Activated CD8-positive, alpha-beta T cell treated with anti-CD3 and anti-CD28 coated beads for 36 hours (primary cell): ENCODE data around the gene SSBP1. TPM values are rescaled to one million over a fixed set of nuclear protein-coding genes. Genes with fewer than 3 reads are reported as not detected.

Experiments used
- ATAC-seq: fragments of 200-7000 bp; cut with Tn5 transposase; one replicate; pipeline ENCODE4 v1.10.0; 2021; ENCODE audit warnings: mild to moderate bottlenecking, moderate library complexity
- CTCF ChIA-PET: fragments of 350-600 bp; sonication (Branson Sonifier 250); formaldehyde crosslinking; loops from one replicate; lab custom pipeline; 2021; ENCODE audit warnings: antibody characterized with exemption; lab: Charles Lee
- POLR2A ChIA-PET: fragments of 350-600 bp; sonication (Branson Sonifier 250); formaldehyde crosslinking; loops from one replicate; lab custom pipeline; 2021; ENCODE audit warnings: antibody characterized with exemption; lab: Charles Lee
- DNase-seq: peaks from one replicate; pipeline ENCODE4 v3.0.0-alpha.2; 2020
- H3K27ac Mint-ChIP-seq: one replicate; pipeline ENCODE4 v1.8.0; 2021; ENCODE audit warnings: mild to moderate bottlenecking, mixed read lengths
- H3K27me3 Mint-ChIP-seq: one replicate; pipeline ENCODE4 v1.8.0; 2021; ENCODE audit warnings: mixed read lengths
- H3K36me3 Mint-ChIP-seq: one replicate; pipeline ENCODE4 v1.8.0; 2021; ENCODE audit warnings: low read depth, mixed read lengths
- H3K4me1 Mint-ChIP-seq: one replicate; pipeline ENCODE4 v1.8.0; 2021; ENCODE audit warnings: low read depth, mixed read lengths
- H3K4me3 Mint-ChIP-seq: one replicate; pipeline ENCODE4 v1.8.0; 2021; ENCODE audit warnings: mild to moderate bottlenecking, moderate library complexity, mixed read lengths
- H3K9me3 Mint-ChIP-seq: one replicate; pipeline ENCODE4 v1.8.0; 2021; ENCODE audit warnings: mixed read lengths
- intact Hi-C: fragments of 100-400 bp; cut with micrococcal nuclease; formaldehyde crosslinking; loops from one replicate; pipeline ENCODE4 v1.10.0; 2022
- total RNA-seq, 2 experiments: library from RNA; stranded (reverse); gene quantifications; one replicate each; pipeline ENCODE4 v1.2.3, GENCODE V29; 2021
- TF ChIP-seq, protein P1 (sequence below): fragments of 200-600 bp; IDR thresholded peaks from one replicate; pipeline ENCODE4 v1.8.0; 2022; ENCODE audit warnings: antibody characterized with exemption, mild to moderate bottlenecking

The SSBP1 gene
- total RNA-seq, 2 experiments from 2014 or later = 247 to 249 TPM

DNA sequence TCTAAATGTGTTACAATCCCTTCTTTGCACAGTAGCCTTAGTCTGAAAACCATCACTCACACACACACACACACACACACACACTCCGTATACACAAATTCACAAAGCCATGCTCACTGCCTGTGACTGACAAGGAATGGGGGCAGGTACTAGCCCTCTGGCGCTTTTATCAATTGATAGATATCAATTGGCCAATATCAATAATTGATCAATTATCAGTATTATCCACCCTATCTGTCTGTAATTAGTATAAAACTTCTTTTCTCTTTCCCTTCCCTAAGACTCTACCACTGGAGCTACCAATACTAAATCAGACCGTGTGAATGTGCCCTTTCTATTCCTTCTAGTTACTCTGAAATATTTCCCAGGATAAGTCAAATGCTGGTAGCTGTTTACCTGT lies 38.3 kb upstream of the SSBP1 start:
- no peak for ATAC-seq
- POLR2A ChIA-PET = interaction anchor here (1.6 to 3.3 kb wide), 2 partner anchors 38 kb away, joined by 4 to 13 read pairs; partner anchors contain the start of gene SSBP1

DNA sequence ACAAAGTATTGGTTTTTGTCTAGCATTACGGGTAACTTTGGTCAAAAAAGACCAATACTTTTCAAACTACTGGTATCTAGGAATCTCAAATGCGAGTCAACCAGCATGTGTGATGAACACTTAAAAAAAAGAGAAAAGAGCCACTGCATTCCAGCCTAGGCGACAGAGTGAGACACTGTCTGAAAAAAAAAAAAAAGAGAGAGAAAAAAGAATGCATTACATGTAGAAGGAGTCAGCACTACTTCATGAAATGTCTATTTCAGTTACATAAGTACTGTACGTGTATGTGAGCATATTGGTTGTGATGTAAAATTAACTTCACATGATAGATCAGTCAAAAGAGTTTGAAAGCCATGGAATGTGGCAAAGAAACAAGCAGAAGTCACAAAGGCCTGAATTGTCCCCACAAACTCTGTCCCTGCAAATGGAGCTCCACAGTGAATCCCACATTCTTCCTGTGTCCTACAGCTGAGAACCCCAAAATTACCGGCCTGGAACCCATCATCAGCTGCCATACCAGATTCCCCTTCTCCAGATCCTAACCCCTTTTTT lies 37.8 kb upstream of the SSBP1 start:
- ATAC-seq (no peak), DNase-seq (no peak)
- intact Hi-C loops = no loop called here
- Mint-ChIP-seq H3K9me3 (no peaks in the 10 kb centered on the region), H3K36me3 (peaks cover 2% of the 10 kb centered on the region), H3K4me1 (peaks cover 53% of the 10 kb centered on the region), H3K27ac (peak overlapping the region; percentile 49), H3K4me3 (peak overlapping the region; percentile 71), H3K27me3 (peaks cover 2% of the 10 kb centered on the region)
- POLR2A ChIA-PET = interaction anchor here (1.1 to 3.3 kb wide), 5 partner anchors 10 to 54 kb away, joined by 3 to 13 read pairs (median 3); partner anchors contain the start of gene SSBP1
- CTCF ChIA-PET = interaction anchor here (1.3 to 4.5 kb wide), 4 partner anchors 10 to 85 kb away, joined by 4 to 28 read pairs (median 14); partner anchors contain the start of gene SSBP1
- TF ChIP-seq, protein P1, sequence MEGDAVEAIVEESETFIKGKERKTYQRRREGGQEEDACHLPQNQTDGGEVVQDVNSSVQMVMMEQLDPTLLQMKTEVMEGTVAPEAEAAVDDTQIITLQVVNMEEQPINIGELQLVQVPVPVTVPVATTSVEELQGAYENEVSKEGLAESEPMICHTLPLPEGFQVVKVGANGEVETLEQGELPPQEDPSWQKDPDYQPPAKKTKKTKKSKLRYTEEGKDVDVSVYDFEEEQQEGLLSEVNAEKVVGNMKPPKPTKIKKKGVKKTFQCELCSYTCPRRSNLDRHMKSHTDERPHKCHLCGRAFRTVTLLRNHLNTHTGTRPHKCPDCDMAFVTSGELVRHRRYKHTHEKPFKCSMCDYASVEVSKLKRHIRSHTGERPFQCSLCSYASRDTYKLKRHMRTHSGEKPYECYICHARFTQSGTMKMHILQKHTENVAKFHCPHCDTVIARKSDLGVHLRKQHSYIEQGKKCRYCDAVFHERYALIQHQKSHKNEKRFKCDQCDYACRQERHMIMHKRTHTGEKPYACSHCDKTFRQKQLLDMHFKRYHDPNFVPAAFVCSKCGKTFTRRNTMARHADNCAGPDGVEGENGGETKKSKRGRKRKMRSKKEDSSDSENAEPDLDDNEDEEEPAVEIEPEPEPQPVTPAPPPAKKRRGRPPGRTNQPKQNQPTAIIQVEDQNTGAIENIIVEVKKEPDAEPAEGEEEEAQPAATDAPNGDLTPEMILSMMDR = no peak

More for the DNA sequence above, 38.3 kb upstream of the SSBP1 start:
- H3K9me3 Mint-ChIP-seq = no peaks in the 10 kb centered on the region
- H3K36me3 Mint-ChIP-seq = peaks cover 2% of the 10 kb centered on the region
- intact Hi-C loops = no loop called here
- DNase-seq = no peak
- CTCF ChIA-PET = interaction anchor here (1.2 to 4.5 kb wide), 3 partner anchors 10 to 45 kb away, joined by 4 to 23 read pairs (median 4); partner anchors contain the start of gene SSBP1
- TF ChIP-seq, protein P1 = no peak
- H3K27ac Mint-ChIP-seq = no peak overlapping the region
- peak overlapping the region; percentile 71 for H3K4me3 Mint-ChIP-seq
- peaks cover 53% of the 10 kb centered on the region for H3K4me1 Mint-ChIP-seq
- peaks cover 2% of the 10 kb centered on the region for H3K27me3 Mint-ChIP-seq

DNA sequence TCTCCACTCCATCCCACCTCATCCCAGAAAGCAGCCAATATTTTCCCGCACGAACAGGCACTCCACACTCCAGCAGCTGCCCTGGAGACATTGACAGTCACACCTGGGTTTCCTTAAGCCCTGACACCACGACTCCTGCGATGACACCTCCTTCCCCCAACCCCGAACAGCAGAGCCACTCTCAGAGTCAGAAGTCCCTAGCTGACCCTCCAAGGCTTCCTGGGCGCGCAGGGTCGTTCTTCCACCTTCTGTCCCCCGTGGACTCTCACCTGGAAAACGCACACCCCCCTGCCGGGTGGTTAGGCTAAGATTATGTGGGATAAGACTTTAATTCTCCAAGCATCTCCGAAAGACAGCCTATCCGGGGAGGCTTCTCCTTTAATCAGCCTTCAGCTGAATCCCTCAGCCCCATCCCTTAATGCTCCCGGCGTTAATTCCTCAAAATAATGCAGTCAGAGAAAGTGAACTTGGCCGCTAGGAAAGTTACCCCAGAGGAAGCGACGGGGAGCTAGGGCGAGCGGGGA lies 37.2 kb upstream of the SSBP1 start:
- peak; percentile 26 for DNase-seq
- ChIA-PET POLR2A (interaction anchor here (0.8 to 3.3 kb wide), 7 partner anchors 9 to 774 kb away, joined by 3 to 13 read pairs (median 3); partner anchors contain the start of gene SSBP1), CTCF (interaction anchor here (1.0 to 4.5 kb wide), 5 partner anchors 11 to 85 kb away, joined by 4 to 28 read pairs (median 6); partner anchors contain the start of gene SSBP1)
- TF ChIP-seq, protein P1 = no peak
- ATAC-seq = no peak
- Mint-ChIP-seq H3K4me3 (peak overlapping the region; percentile 71), H3K27ac (peak overlapping the region; percentile 49), H3K27me3 (peaks cover 2% of the 10 kb centered on the region), H3K9me3 (no peaks in the 10 kb centered on the region), H3K4me1 (peaks cover 50% of the 10 kb centered on the region), H3K36me3 (peaks cover 2% of the 10 kb centered on the region)
- intact Hi-C loops = no loop called here

DNA sequence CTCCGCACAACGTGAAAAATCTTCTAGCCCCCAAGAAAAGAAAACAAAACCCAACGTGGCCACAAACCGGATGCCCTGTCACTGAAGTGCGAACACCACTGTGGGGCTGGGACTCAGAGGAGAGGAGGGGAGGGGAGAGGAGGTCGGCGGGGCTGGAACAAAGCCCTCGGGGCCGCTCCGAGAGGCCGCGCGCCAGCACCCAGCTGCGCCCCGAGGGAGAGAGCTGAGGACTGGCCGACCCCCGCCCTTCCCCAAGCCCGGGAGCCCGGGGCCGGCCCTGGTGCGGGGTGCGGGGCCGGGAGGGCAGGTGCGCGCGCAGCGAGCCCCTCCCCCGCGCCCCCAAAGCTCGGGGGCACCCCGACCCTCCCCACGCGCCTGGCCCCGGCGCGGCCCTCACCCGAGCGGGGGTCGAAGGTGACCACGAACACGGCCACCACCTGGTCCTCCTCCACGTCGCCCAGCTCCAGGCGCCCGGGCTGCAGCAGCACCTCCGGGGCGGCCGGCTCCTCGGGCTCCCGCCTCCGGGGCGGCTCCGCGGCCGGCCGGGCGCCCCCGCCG lies 36.6 kb upstream of the SSBP1 start:
- TF ChIP-seq, protein P1 = no peak
- intact Hi-C loops = no loop called here
- peaks cover 2% of the 10 kb centered on the region for H3K36me3 Mint-ChIP-seq
- peak overlapping the region; percentile 71 for H3K4me3 Mint-ChIP-seq
- no peaks in the 10 kb centered on the region for H3K9me3 Mint-ChIP-seq
- ChIA-PET POLR2A (interaction anchor here (0.8 to 3.3 kb wide), 9 partner anchors 8 to 774 kb away, joined by 3 to 13 read pairs (median 3); partner anchors contain the start of gene SSBP1), CTCF (interaction anchor here (1.0 to 4.5 kb wide), 5 partner anchors 11 to 84 kb away, joined by 4 to 28 read pairs (median 6); partner anchors contain the start of gene SSBP1)
- DNase-seq (peak; percentile 86), ATAC-seq (peak; percentile 88)
- H3K27ac Mint-ChIP-seq = peak overlapping the region; percentile 68
- H3K4me1 Mint-ChIP-seq = peaks cover 47% of the 10 kb centered on the region
- H3K27me3 Mint-ChIP-seq = peaks cover 2% of the 10 kb centered on the region
